HG03066 (cell line): Measurements from ENCODE around the gene KRT2.

Source experiments
- ATAC-seq: cut with Tn5 transposase; IDR thresholded peaks from one replicate; pipeline ENCODE4 v1.9.1; 2021; ENCODE audit warnings: low read depth; ENCODE audit not compliant: unreplicated experiment

Gene KRT2

DNA sequence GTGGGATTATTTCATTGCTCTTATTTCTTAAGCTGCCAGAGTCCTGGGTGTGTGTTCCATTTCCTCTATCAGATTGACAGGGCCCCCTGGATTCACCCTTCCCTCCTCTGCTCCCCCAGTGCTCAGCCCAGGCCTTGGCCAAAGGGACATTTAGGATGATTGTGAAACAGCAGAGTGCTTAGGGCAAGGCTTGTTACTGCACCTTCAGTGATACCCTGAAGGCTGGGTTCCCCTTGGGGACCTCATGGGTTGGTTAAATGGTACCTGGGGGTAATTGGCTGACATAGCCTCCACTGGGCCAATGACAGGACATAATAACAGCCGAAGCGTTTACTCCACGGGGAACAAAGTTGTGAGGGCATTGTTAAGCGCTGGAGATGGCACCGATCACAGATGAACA is 49.5 kb downstream of the KRT2 start:
- ATAC-seq = no peak

DNA sequence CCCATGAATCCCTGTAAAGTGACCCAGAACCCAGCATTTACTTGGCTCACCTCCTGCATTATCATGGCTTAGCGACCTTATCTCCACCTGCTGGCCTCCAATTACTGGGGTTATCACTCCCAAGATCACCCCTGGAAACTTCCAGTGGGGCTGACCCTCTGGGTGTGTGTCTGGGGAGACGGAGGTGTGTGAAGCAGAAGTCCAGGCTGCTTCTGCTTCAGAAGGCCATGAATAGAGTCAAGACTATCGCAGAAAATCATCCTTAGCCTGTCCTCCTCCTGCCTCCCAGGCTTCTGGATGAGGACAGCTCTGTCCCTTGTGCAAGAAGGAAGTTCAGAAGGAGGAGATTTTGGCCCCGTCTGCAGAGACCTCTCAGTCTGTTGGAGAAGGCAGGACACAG is 50.3 kb downstream of the KRT2 start:
- ATAC-seq = no peak

DNA sequence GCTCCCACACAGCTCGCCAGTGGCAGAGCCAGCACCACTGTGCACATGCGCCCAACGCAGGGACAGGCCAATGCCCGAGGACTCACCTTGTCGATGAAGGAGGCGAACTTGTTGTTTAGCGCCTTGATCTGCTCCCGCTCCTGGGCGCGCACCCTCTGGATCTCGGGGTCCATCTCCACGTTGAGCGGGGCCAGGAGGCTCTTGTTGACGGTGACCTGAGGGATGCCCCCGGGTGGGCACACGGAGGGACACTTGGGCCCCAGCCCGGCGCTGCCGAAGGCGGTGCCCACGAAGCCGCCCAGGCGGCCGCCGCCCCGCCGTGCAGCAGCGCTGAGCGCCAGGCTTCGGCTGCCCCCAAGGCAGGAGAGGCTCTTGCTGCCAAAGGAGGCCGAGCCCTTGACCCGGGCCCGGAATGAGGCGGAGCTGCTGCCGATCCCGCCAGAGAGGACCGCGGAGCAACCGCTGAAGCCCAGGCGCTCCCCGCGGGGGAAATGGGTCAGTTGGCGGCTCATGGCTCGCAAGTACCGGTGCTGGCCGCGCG is 51.0 kb downstream of the KRT2 start, which contains the start of gene KRT72:
Gene KRT72, minus strand, starts transcription at position 523 of the 541 bp plus-strand sequence. Its CDS starts 11 bp downstream, at position 512.
- ATAC-seq = no peak

DNA sequence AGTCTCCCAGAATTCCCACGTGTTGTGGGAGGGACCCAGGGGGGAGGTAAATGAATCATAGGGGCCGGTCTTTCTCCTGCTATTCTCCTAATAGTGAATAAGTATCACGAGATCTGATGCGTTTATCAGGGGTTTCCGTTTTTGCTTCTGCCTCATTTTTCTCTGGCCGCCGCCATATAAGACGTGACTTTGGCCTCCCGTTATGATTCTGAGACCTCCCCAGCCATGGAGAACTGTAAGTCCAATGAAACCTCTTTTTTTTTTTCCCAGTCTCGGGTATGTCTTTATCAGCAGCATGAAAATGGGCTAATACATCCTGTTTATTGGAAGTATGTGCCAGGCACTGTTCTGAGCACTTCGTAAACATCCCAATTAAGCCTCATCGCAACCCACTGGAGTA is 51.5 kb downstream of the KRT2 start:
- no peak for ATAC-seq

DNA sequence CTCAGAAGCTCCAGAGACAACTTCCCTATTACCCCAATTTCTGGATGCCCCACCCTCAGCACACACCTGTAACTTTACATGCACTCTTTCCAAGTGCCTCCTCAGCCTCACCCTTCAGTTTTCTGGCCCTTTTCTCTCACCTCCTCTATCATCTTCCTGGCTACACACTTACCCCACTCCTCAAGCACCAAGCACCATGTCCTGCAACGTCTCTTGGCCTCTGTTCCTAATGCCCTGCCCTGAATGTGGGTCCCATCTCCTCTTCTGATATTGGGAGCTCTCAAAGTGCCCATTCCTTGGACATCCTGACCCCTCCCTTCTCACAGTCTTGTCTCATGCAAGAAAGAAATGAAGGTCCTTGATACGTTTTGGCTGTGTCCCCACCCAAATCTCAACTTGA is 51.9 kb downstream of the KRT2 start:
- ATAC-seq = no peak

DNA sequence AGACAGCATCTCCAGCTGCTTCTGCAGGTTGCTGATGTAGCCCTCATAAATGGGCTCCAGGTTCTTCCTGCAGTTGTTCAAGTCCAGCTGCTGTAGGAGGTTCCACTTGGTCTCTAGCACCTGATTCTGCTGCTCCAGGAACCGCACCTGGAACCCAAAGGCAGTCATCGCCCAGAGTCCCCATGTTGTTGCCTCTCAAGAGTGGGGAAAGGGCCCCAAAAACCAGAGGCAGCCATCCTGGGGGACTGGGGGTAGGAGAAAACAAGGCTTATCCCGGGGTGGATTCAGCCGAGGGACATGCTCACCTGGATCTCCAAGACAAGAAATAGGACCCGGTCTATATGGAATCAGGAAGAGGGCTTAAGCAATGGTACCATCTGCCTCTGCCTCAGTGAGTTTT is 53.0 kb downstream of the KRT2 start:
- no peak for ATAC-seq
